ENCODE results near the gene FXYD2.

DNA sequence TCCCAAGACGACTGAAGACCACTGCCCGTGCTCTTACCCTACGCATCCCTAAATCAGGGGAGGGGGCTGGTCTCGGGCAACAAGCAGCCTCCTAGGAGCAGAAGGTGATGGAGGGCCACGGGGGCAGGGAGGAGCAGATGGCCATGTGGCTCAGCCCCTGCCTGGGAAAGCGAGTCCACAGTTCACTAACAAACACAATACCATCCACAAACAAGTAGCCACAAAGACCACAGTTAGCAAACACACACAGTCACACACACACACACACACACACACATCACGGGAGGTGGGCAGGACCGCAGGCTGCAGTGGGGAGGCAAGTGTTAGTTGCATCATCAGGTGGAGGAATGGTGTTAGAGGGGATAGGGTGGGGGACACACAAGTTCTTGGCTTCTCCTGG is 13.2 kb upstream of the FXYD2 start:
- TF ChIP-seq, protein P1, sequence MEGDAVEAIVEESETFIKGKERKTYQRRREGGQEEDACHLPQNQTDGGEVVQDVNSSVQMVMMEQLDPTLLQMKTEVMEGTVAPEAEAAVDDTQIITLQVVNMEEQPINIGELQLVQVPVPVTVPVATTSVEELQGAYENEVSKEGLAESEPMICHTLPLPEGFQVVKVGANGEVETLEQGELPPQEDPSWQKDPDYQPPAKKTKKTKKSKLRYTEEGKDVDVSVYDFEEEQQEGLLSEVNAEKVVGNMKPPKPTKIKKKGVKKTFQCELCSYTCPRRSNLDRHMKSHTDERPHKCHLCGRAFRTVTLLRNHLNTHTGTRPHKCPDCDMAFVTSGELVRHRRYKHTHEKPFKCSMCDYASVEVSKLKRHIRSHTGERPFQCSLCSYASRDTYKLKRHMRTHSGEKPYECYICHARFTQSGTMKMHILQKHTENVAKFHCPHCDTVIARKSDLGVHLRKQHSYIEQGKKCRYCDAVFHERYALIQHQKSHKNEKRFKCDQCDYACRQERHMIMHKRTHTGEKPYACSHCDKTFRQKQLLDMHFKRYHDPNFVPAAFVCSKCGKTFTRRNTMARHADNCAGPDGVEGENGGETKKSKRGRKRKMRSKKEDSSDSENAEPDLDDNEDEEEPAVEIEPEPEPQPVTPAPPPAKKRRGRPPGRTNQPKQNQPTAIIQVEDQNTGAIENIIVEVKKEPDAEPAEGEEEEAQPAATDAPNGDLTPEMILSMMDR (conservative IDR thresholded peaks at IDR 0.05 in 1 of 2, IDR thresholded peaks at IDR 0.05 in 1 of 2; ENCODE audit: low read depth in 1 of 2, low read length in 2 of 2) = no peak
- no peak for TF ChIP-seq EZH2 (IDR thresholded peaks at IDR 0.05; ENCODE audit: low read length, missing control alignments)
